A673 (cell line): ENCODE results near the gene CALHM2.
"Not testable (repeated sequence)": the region's sequence is repeated elsewhere in the genome, so short reads cannot be mapped to it uniquely, and the experiment has no call there.

Experiments
- EZH2 ChIP-seq: fragments of 200-600 bp; sonication (generic); IDR thresholded peaks from 2 replicates; pipeline ENCODE4 v1.6.1; 2017; ENCODE audit warnings: borderline replicate concordance, low read depth, mild to moderate bottlenecking, mixed read lengths, antibody characterized with exemption, low read length; ENCODE audit not compliant: poor library complexity, severe bottlenecking
- TF ChIP-seq, protein P1 (sequence below): fragments of 300-800, 200-600 bp; sonication (generic); conservative IDR thresholded peaks from 2 replicates; pipeline ENCODE4 v1.5.1; 2017; ENCODE audit warnings: low read depth, mild to moderate bottlenecking, antibody characterized with exemption, low read length, moderate library complexity, mixed read lengths

DNA sequence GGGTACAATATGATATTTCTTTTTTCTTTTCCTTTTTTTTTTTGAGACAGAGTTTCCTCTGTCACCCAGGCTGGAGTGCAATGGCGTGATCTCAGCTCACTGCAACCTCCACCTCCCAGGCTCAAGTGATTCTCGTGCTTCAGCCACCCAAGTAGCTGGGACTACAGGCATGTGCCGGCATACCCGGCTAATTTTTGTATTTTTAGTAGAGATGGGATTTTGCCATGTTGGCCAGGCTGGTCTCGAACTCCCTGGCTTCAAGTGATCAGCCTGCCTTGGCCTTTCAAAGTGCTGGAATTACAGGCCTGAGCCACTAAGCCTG is 35.1 kb downstream of the CALHM2 start:
- TF ChIP-seq, protein P1, sequence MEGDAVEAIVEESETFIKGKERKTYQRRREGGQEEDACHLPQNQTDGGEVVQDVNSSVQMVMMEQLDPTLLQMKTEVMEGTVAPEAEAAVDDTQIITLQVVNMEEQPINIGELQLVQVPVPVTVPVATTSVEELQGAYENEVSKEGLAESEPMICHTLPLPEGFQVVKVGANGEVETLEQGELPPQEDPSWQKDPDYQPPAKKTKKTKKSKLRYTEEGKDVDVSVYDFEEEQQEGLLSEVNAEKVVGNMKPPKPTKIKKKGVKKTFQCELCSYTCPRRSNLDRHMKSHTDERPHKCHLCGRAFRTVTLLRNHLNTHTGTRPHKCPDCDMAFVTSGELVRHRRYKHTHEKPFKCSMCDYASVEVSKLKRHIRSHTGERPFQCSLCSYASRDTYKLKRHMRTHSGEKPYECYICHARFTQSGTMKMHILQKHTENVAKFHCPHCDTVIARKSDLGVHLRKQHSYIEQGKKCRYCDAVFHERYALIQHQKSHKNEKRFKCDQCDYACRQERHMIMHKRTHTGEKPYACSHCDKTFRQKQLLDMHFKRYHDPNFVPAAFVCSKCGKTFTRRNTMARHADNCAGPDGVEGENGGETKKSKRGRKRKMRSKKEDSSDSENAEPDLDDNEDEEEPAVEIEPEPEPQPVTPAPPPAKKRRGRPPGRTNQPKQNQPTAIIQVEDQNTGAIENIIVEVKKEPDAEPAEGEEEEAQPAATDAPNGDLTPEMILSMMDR = not testable (repeated sequence)
- TF ChIP-seq EZH2 = not testable (repeated sequence)
